IMR-90 (cell line): ENCODE results near the gene PRDM5. TPM values are rescaled to one million over a fixed set of nuclear protein-coding genes. Genes with fewer than 3 reads are reported as not detected.

Source experiments
- ATAC-seq: fragments of 200-7000 bp; cut with Tn5 transposase; 2 replicates; pipeline ENCODE4 v1.9.1; 2020; ENCODE audit warnings: low read depth, mild to moderate bottlenecking, moderate library complexity
- BruUV-seq: library from RNA; stranded (reverse); fragments of 400-500 nt; replicated peaks from 2 replicates; lab custom pipeline; 2021; lab: Mats Ljungman, UMichigan
- CTCF ChIA-PET: fragments of 300-600 bp; formaldehyde crosslinking; extraction: SDS; loops from one replicate; lab custom pipeline; 2021; ENCODE audit warnings: antibody characterized with exemption; lab: Yijun Ruan, JAX
- POLR2A ChIA-PET: fragments of 300-600 bp; sonication (Branson Sonifier 250); formaldehyde crosslinking; loops from one replicate; lab custom pipeline; 2022; ENCODE audit warnings: antibody characterized with exemption; ENCODE audit not compliant: unreplicated experiment; lab: Charles Lee
- DNase-seq: peaks from one replicate; pipeline ENCODE4 v3.0.0; 2013
- H2AFZ ChIP-seq: replicated peaks from 2 replicates; pipeline ENCODE3; 2013; ENCODE audit warnings: low read length, mild to moderate bottlenecking; ENCODE audit not compliant: poor library complexity
- H2AK5ac ChIP-seq: 2 replicates; pipeline ENCODE4 v1.6.1; 2013; ENCODE audit warnings: low read depth, low read length, inconsistent platforms
- H2AK9ac ChIP-seq: replicated peaks from 2 replicates; pipeline ENCODE3; 2013; ENCODE audit warnings: mild to moderate bottlenecking, low read depth, low read length, moderate library complexity; ENCODE audit not compliant: poor library complexity
- H2BK120ac ChIP-seq: 2 replicates; pipeline ENCODE4 v1.6.1; 2013; ENCODE audit warnings: low read depth, low read length, inconsistent platforms
- H2BK15ac ChIP-seq: 3 replicates; pipeline ENCODE4 v1.6.1; 2013; ENCODE audit warnings: low read depth, low read length, inconsistent platforms
- H2BK20ac ChIP-seq: 2 replicates; pipeline ENCODE4 v1.6.1; 2013; ENCODE audit warnings: low read depth, mild to moderate bottlenecking, inconsistent platforms, low read length, moderate library complexity
- H2BK5ac ChIP-seq: 2 replicates; pipeline ENCODE4 v1.6.1; 2013; ENCODE audit warnings: mild to moderate bottlenecking, low read depth, low read length, inconsistent platforms; ENCODE audit not compliant: poor library complexity, severe bottlenecking
- H3K14ac ChIP-seq: replicated peaks from 2 replicates; pipeline ENCODE4 v1.6.1; 2013; ENCODE audit warnings: low read depth, low read length, inconsistent platforms
- H3K18ac ChIP-seq: 2 replicates; pipeline ENCODE4 v1.6.1; 2013; ENCODE audit warnings: low read depth, low read length, control low read depth
- H3K23ac ChIP-seq: 2 replicates; pipeline ENCODE4 v1.6.1; 2013; ENCODE audit warnings: low read depth, low read length, inconsistent platforms
- H3K27ac ChIP-seq: 2 replicates; pipeline ENCODE4 v1.5.1; 2013; ENCODE audit warnings: mild to moderate bottlenecking, control low read depth, low read length; ENCODE audit not compliant: insufficient read depth
- H3K27me3 ChIP-seq: 2 replicates; pipeline ENCODE4 v1.6.1; 2013; ENCODE audit warnings: low read length; ENCODE audit not compliant: control insufficient read depth, insufficient read depth
- H3K36me3 ChIP-seq: 2 replicates; pipeline ENCODE4 v1.6.1; 2013; ENCODE audit warnings: low read length, mixed read lengths; ENCODE audit not compliant: control insufficient read depth, insufficient read depth
- H3K4ac ChIP-seq: 2 replicates; pipeline ENCODE4 v1.6.1; 2013; ENCODE audit warnings: low read depth, low read length, inconsistent platforms
- H3K4me1 ChIP-seq: 2 replicates; pipeline ENCODE4 v1.6.1; 2013; ENCODE audit warnings: low read length, mixed read lengths; ENCODE audit not compliant: control insufficient read depth, insufficient read depth
- H3K4me2 ChIP-seq: 2 replicates; pipeline ENCODE4 v1.6.1; 2013; ENCODE audit warnings: low read depth, mild to moderate bottlenecking, control low read depth, low read length, moderate library complexity
- H3K4me3 ChIP-seq: 2 replicates; pipeline ENCODE4 v1.5.1; 2013; ENCODE audit warnings: low read depth, mild to moderate bottlenecking, control low read depth, low read length, moderate library complexity; ENCODE audit not compliant: insufficient read depth
- H3K56ac ChIP-seq: 2 replicates; pipeline ENCODE4 v1.6.1; 2013; ENCODE audit warnings: low read length, inconsistent platforms; ENCODE audit not compliant: insufficient read depth; ENCODE audit errors: extremely low read depth
- H3K79me1 ChIP-seq, 2 experiments: 2 replicates each; pipeline ENCODE4 v1.6.1; 2013; ENCODE audit warnings: low read length in 2 of 2, inconsistent platforms in 1 of 2, low read depth in 1 of 2
- H3K9ac ChIP-seq: 2 replicates; pipeline ENCODE4 v1.6.1; 2013; ENCODE audit warnings: low read depth, low read length, control low read depth
- H3K9me1 ChIP-seq: 2 replicates; pipeline ENCODE4 v1.6.1; 2013; ENCODE audit warnings: low read length, inconsistent platforms; ENCODE audit not compliant: insufficient read depth
- H3K9me3 ChIP-seq: 2 replicates; pipeline ENCODE4 v1.6.1; 2013; ENCODE audit warnings: low read length; ENCODE audit not compliant: control insufficient read depth, insufficient read depth
- H4K20me1 ChIP-seq: 2 replicates; pipeline ENCODE4 v1.6.1; 2013; ENCODE audit warnings: low read length, inconsistent platforms; ENCODE audit not compliant: insufficient read depth
- H4K5ac ChIP-seq: 2 replicates; pipeline ENCODE4 v1.6.1; 2013; ENCODE audit warnings: mild to moderate bottlenecking, low read depth, low read length, control low read depth
- H4K8ac ChIP-seq, 2 experiments: 2 replicates each; pipeline ENCODE4 v1.6.1; 2013; ENCODE audit warnings: low read depth in 2 of 2, low read length in 2 of 2, control low read depth in 1 of 2, inconsistent platforms in 1 of 2
- H4K91ac ChIP-seq: 2 replicates; pipeline ENCODE4 v1.6.1; 2013; ENCODE audit warnings: low read depth, low read length, inconsistent platforms; ENCODE audit not compliant: insufficient read depth
- BHLHE40 ChIP-seq: fragments of 150-350 bp; IDR thresholded peaks from 2 replicates; pipeline ENCODE4 v1.6.1; 2016; ENCODE audit warnings: mild to moderate bottlenecking, low read depth, low read length
- CEBPB ChIP-seq: IDR thresholded peaks from 2 replicates; pipeline ENCODE4 v1.6.1; 2012; ENCODE audit warnings: low read depth, low read length, improper control_type of control experiment
- MAFK ChIP-seq: IDR thresholded peaks from 2 replicates; pipeline ENCODE4 v1.6.1; 2012; ENCODE audit warnings: low read depth, low read length, improper control_type of control experiment
- MXI1 ChIP-seq: IDR thresholded peaks from 2 replicates; pipeline ENCODE4 v1.6.1; 2012; ENCODE audit warnings: low read depth, mild to moderate bottlenecking, low read length, moderate library complexity, borderline replicate concordance
- WGBS, 2 experiments: methylation state at CpG; one replicate each; pipeline versions ENCODE4 v1.1.5 to v1.1.7; 2013; ENCODE audit warnings: missing lambda C conversion rate in 2 of 2; ENCODE audit not compliant: insufficient read length in 1 of 2; ENCODE audit errors: extremely low coverage in 2 of 2; 5-methylcytosine and 5-hydroxymethylcytosine counted together
- dilution Hi-C: fragments of 300-500 bp; cut with HindIII; formaldehyde crosslinking; loops from one replicate; pipeline ENCODE4 v1.14.3; 2018; ENCODE audit warnings: low sequenced_read_pairs; ENCODE audit not compliant: unreplicated experiment
- in situ Hi-C: fragments of 300-500 bp; cut with MboI; formaldehyde crosslinking; loops from 3 replicates; pipeline ENCODE4 v1.14.3; 2019; ENCODE audit warnings: low sequenced_read_pairs, inconsistent platforms, mixed read lengths
- intact Hi-C: fragments of 100-400 bp; cut with micrococcal nuclease; formaldehyde crosslinking; loops from 2 replicates; pipeline ENCODE4 v1.10.0; 2022
- polyA plus RNA-seq, 3 experiments: library from polyadenylated mRNA; depleted of rRNA; stranded (reverse); fragments of >200 nt; gene quantifications; 2 replicates each; pipeline ENCODE4 v1.2.3, GENCODE V29; 2012; ENCODE audit warnings: low replicate concordance in 1 of 3
- total RNA-seq: library from RNA; depleted of rRNA; stranded (reverse); fragments of >200 nt; gene quantifications from 2 replicates; pipeline ENCODE4 v1.2.3, GENCODE V29; 2012
- TF ChIP-seq, protein P1 (sequence below): fragments of 150-350 bp; IDR thresholded peaks from 2 replicates; pipeline ENCODE4 v1.6.1; 2016; ENCODE audit warnings: low read depth, mild to moderate bottlenecking, low read length, moderate library complexity, borderline replicate concordance

Gene PRDM5
- total and polyA plus RNA-seq, 2 of the 4 experiments (the other 2 are of a cell fraction), result 4.1 to 10.8 TPM

DNA sequence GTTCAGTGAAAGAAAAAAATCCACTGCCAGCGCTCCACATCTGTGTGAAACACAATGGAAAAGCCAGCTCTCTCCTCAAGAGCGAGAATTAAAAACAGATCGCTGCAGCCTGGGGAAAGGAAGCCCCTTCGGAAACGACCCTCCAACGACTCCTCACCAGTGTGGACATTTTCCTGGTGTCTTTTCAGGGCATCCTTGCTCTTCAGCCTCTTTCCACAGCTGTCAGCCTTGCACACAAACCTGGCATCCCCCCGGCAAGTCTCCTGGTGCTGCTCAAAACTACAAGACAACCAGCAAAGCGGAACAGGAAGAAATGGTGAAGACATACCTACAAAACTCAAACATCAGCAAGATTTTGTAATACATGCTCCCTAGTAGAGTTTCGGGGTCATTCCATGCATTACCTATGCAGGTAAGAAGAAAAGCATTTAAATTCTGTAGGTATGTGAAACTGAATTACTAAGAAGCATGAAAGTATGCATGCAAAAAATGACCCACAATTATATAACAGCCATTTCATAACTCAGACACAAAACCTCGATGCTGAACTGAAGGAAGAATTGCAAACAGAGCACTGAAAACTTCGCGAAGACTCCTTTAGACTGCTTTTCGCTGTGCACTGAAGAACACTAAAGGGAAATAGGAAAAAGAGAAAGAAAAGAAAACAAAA lies 106.1 kb downstream of the PRDM5 start:
- BruUV-seq, result no TSS peak
- 0 out of 2 replicates have a peak, but pooled peaks cover 2% of the 10 kb centered on the region for H3K4me1 ChIP-seq
- H3K4ac ChIP-seq, result no peak overlapping the region
- H4K5ac ChIP-seq, result no peak overlapping the region
- no peak overlapping the region for H3K4me2 ChIP-seq
- H3K9ac ChIP-seq, result no peak overlapping the region
- no peak overlapping the region for H2AK9ac ChIP-seq
- no peaks in the 10 kb centered on the region for H3K79me1 ChIP-seq
- no peak overlapping the region for H3K18ac ChIP-seq
- no peak overlapping the region for H2AFZ ChIP-seq
- no peaks in the 10 kb centered on the region for H3K9me1 ChIP-seq
- no peak overlapping the region for H3K4me3 ChIP-seq
- H2BK120ac ChIP-seq, result no peak overlapping the region
- no peak overlapping the region for H3K56ac ChIP-seq
- in situ Hi-C loops, result no loop called here
- H3K14ac ChIP-seq, result no peak overlapping the region
- no peak overlapping the region for H3K27ac ChIP-seq
- no peaks in the 10 kb centered on the region for H4K20me1 ChIP-seq
- ChIA-PET POLR2A (no interaction called here), CTCF (no interaction called here)
- intact Hi-C loops, result no loop called here
- H4K8ac ChIP-seq, result no peak overlapping the region
- no peak overlapping the region for H2AK5ac ChIP-seq
- WGBS, 2 experiments, result no CpG with 5 or more reads among the region's 13 CpGs
- no peak overlapping the region for H2BK15ac ChIP-seq
- H2BK5ac ChIP-seq, result no peak overlapping the region
- ATAC-seq (no peak), DNase-seq (no peak)
- dilution Hi-C loops, result no loop called here
- no peak overlapping the region for H4K91ac ChIP-seq
- H3K27me3 ChIP-seq, result no peaks in the 10 kb centered on the region
- H2BK20ac ChIP-seq, result no peak overlapping the region
- TF ChIP-seq CEBPB, result no peak
- TF ChIP-seq, protein P1, sequence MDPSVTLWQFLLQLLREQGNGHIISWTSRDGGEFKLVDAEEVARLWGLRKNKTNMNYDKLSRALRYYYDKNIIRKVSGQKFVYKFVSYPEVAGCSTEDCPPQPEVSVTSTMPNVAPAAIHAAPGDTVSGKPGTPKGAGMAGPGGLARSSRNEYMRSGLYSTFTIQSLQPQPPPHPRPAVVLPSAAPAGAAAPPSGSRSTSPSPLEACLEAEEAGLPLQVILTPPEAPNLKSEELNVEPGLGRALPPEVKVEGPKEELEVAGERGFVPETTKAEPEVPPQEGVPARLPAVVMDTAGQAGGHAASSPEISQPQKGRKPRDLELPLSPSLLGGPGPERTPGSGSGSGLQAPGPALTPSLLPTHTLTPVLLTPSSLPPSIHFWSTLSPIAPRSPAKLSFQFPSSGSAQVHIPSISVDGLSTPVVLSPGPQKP, result no peak
- no peak for TF ChIP-seq MAFK
- no peak for TF ChIP-seq MXI1
- TF ChIP-seq BHLHE40, result no peak
- no peaks in the 10 kb centered on the region; the same call in 1 of the 2 replicates for H3K36me3 ChIP-seq
- H3K9me3 ChIP-seq, result no peaks in the 10 kb centered on the region
- H3K23ac ChIP-seq, result no peak overlapping the region
